Measurements from ENCODE around the gene GMPR. TPM values are rescaled to one million over a fixed set of nuclear protein-coding genes. Genes with fewer than 3 reads are reported as not detected.
"Not testable (repeated sequence)": the region's sequence is repeated elsewhere in the genome, so short reads cannot be mapped to it uniquely, and the experiment has no call there.

GMPR gene
- total RNA-seq, 1 donor, result 6.5 TPM

GRCh38 chr6:16264785-16265184 is 26.4 kb downstream of the GMPR start:
- Histone ChIP-seq H3K27me3 (ENCODE audit: insufficient read depth, low read length) (no peaks in the 10 kb centered on the region), H3K4me1 (ENCODE audit: insufficient read depth, low read length) (no peaks in the 10 kb centered on the region), H3K27ac (ENCODE audit: low read depth, low read length) (no peak overlapping the region), H2AFZ (ENCODE audit: low read length) (no peak overlapping the region), H3K4me3 (ENCODE audit: insufficient read depth, low read length) (no peak overlapping the region), H3K4me2 (ENCODE audit: insufficient read depth, low read length) (no peak overlapping the region), H3K36me3 (ENCODE audit: insufficient read depth, low read length) (no peaks in the 10 kb centered on the region), H3K79me2 (ENCODE audit: insufficient read depth, low read length) (no peaks in the 10 kb centered on the region), H3K9me3 (ENCODE audit: low read depth, low read length) (no peaks in the 10 kb centered on the region), H4K20me1 (ENCODE audit: insufficient read depth, low read length) (no peaks in the 10 kb centered on the region)
- DNase-seq (ENCODE audit: insufficient read length, low spot score, missing footprints), result no peak
- no peak for TF ChIP-seq CTCF (IDR thresholded peaks at IDR 0.05; ENCODE audit: extremely low read depth, low read depth, low read length)

- no peak for TF ChIP-seq CTCF (IDR thresholded peaks at IDR 0.05; ENCODE audit: extremely low read depth, low read depth, low read length)
- no peak overlapping the region for H3K27ac ChIP-seq (ENCODE audit: low read depth, low read length)
- H4K20me1 ChIP-seq (ENCODE audit: insufficient read depth, low read length), result no peaks in the 10 kb centered on the region
- no peaks in the 10 kb centered on the region for H3K27me3 ChIP-seq (ENCODE audit: insufficient read depth, low read length)
- no peak for DNase-seq (ENCODE audit: insufficient read length, low spot score, missing footprints)
- no peak overlapping the region for H2AFZ ChIP-seq (ENCODE audit: low read length)
- H3K9me3 ChIP-seq (ENCODE audit: low read depth, low read length), result no peaks in the 10 kb centered on the region
- H3K4me1 ChIP-seq (ENCODE audit: insufficient read depth, low read length), result no peaks in the 10 kb centered on the region
- H3K4me2 ChIP-seq (ENCODE audit: insufficient read depth, low read length), result no peak overlapping the region
- no peak overlapping the region for H3K4me3 ChIP-seq (ENCODE audit: insufficient read depth, low read length)
- no peaks in the 10 kb centered on the region for H3K79me2 ChIP-seq (ENCODE audit: insufficient read depth, low read length)
- no peaks in the 10 kb centered on the region for H3K36me3 ChIP-seq (ENCODE audit: insufficient read depth, low read length)
Measured at GRCh38 chr6:16265351-16266341, 27.3 kb downstream of the GMPR start.

- no peak overlapping the region for H3K4me2 ChIP-seq (ENCODE audit: insufficient read depth, low read length)
- H3K4me3 ChIP-seq (ENCODE audit: insufficient read depth, low read length), result no peak overlapping the region
- H3K27me3 ChIP-seq (ENCODE audit: insufficient read depth, low read length), result no peaks in the 10 kb centered on the region
- TF ChIP-seq CTCF (IDR thresholded peaks at IDR 0.05; ENCODE audit: extremely low read depth, low read depth, low read length), result no peak
- no peak for DNase-seq (ENCODE audit: insufficient read length, low spot score, missing footprints)
- H3K9me3 ChIP-seq (ENCODE audit: low read depth, low read length), result no peaks in the 10 kb centered on the region
- no peak overlapping the region for H3K27ac ChIP-seq (ENCODE audit: low read depth, low read length)
- no peaks in the 10 kb centered on the region for H3K79me2 ChIP-seq (ENCODE audit: insufficient read depth, low read length)
- H4K20me1 ChIP-seq (ENCODE audit: insufficient read depth, low read length), result no peaks in the 10 kb centered on the region
- no peak overlapping the region for H2AFZ ChIP-seq (ENCODE audit: low read length)
- H3K4me1 ChIP-seq (ENCODE audit: insufficient read depth, low read length), result no peaks in the 10 kb centered on the region
- no peaks in the 10 kb centered on the region for H3K36me3 ChIP-seq (ENCODE audit: insufficient read depth, low read length)
Measured at GRCh38 chr6:16267428-16268263, 29.3 kb downstream of the GMPR start.

- H3K27ac ChIP-seq (ENCODE audit: low read depth, low read length); DNase-seq (ENCODE audit: insufficient read length, low spot score, missing footprints); H4K20me1 ChIP-seq (ENCODE audit: insufficient read depth, low read length); H3K79me2 ChIP-seq (ENCODE audit: insufficient read depth, low read length); H3K9me3 ChIP-seq (ENCODE audit: low read depth, low read length); H3K4me1 ChIP-seq (ENCODE audit: insufficient read depth, low read length); H2AFZ ChIP-seq (ENCODE audit: low read length); H3K4me3 ChIP-seq (ENCODE audit: insufficient read depth, low read length); H3K27me3 ChIP-seq (ENCODE audit: insufficient read depth, low read length); H3K4me2 ChIP-seq (ENCODE audit: insufficient read depth, low read length); H3K36me3 ChIP-seq (ENCODE audit: insufficient read depth, low read length): not testable (repeated sequence)
Measured at GRCh38 chr6:16269442-16270070, 31.2 kb downstream of the GMPR start.

Measured in osteoblast (primary cell).